GM19025 (cell line): ENCODE data around the gene MEGF9.
"Not testable (repeated sequence)": the region's sequence is repeated elsewhere in the genome, so short reads cannot be mapped to it uniquely, and the experiment has no call there.

ENCODE experiments used
- ATAC-seq: cut with Tn5 transposase; IDR thresholded peaks from one replicate; pipeline ENCODE4 v1.9.1; 2021; ENCODE audit warnings: mild to moderate bottlenecking, low read depth, moderate library complexity; ENCODE audit not compliant: unreplicated experiment

MEGF9 gene

GRCh38 chr9:120635011-120635410 is 79.3 kb downstream of the MEGF9 start:
- ATAC-seq, result no peak

DNA sequence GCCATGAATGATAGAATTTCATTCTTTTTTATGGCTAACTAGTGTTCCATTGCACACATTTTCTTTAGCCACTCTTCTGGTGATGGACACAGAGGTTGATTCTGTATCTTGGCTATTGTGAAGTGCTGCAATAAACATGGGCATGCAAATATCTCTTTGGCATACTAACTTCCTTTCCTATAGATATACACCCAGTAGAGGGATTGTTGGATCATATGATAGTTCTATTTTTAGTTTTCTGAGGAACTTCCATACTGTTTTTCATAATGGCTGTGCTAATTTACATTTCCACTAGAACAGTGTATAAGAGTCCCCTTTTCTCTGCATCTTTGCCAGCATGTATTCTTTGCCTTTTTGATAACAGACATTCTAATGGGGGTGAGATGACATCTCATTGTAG is 83.9 kb downstream of the MEGF9 start:
- ATAC-seq, result no peak

GRCh38 chr9:120628925-120629497 is 85.3 kb downstream of the MEGF9 start:
- ATAC-seq, result not testable (repeated sequence)

DNA sequence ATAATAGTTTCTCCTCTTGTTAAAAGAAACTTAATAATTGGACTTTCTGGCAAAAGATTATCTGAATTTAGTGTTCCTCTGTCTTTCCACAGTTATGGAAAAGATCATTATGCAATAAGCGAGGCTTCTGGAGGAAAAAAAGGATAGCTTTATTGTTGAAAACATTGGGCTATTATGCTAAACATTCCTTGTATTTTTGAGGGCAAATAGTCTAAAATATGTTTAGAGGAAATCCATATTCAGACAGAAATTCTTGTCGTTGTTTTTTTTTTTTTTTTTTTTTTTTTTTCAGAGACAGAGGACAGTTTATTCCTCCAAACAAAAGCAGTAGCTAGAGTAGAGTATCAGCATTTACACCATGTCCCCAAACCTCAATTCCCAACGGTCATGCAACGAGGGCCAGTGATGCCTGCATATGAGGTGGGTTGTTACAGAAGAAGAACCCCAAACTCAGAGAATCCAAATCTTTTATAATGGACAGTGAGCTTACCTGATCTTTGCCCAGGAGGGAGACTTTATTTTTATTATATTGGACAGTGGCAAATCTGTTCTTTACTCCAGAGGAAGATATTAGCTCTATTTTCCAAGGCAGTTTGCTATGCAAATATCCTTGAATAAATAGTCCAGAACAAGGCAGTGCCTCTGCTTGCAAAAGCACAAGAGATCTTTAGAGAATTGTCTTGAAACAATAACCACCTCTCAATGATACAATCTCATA is 85.9 kb downstream of the MEGF9 start:
- no peak for ATAC-seq

DNA sequence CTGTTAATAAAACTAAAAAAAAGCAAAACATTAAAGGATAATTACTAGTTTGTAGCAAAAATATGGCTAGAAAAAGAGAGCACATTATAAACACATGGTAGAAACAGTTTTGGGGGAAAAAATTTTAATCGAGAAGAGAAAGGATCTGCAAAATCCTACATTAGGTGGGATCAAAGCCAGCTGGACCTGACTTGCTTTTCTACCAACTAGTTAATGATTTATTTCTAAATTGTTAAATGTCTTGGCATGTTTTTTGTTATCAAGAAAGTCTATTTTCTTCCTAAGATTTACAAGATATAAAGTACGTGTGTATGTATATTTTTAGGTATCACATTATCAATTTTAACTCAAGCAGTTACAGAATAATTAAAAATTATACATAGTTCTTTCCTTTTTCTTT is 87.2 kb downstream of the MEGF9 start:
- no peak for ATAC-seq

DNA sequence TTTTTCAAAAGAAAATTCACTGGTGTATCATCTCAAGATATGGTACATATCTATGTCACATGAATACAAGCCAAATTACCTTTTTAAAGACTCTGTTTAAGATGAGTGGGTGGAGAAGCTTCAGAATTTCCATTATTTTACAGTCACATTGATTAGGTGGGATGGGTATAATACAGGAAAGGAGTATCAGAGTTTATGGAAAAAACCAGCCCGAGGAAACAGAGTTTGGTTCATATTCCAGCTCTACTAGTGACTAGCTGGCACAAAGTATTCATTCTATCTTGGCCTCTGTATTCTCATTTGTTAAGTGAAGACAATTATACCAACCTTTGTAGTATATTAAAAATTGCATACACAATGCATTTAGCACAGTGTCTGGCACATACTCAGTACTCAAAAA is 87.8 kb downstream of the MEGF9 start:
- no peak for ATAC-seq

DNA sequence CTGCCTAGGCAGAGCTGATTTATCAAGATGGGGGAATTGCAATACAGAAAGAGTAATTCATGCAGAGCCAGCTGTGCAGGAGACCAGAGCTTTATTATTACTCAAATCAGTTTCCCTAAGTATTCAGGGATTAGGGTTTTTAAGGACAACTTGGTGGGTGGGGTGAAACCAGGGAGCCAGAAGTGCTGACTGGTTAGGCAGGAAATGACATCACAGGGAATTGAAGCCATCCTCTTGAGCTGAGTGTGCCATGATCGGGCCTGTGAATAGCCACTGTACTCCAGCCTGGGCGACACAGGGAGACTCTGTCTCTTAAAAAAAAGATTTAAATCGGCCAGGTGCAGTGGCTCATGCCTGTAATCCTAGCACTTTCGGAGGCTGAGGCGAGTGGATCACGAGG is 89.0 kb downstream of the MEGF9 start:
- no peak for ATAC-seq

DNA sequence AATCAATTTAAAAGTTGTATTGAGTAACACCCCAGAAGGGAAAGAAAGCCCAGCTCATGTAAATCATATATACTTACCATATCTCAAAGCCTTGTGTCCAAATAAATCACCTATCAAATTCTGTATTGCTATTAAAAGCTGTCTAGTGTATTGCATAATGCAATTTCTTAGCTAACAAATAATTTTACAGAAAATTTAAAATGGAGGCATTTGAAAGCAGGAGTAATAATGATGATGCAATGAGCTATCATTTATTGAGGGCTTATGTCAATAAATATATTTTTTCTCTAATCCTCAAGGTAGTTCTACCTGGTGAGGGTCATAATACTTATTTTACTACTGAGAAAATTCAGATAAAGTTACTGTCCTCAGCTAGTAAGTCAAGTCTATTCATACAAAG is 91.5 kb downstream of the MEGF9 start:
- no peak for ATAC-seq

- ATAC-seq, result no peak
Observed at GRCh38 chr9:120621941-120622340, 92.3 kb downstream of the MEGF9 start.

- no peak for ATAC-seq
Observed at GRCh38 chr9:120619751-120620655, 94.3 kb downstream of the MEGF9 start.

- ATAC-seq, result no peak
Observed at GRCh38 chr9:120616966-120617935, 97.0 kb downstream of the MEGF9 start.

DNA sequence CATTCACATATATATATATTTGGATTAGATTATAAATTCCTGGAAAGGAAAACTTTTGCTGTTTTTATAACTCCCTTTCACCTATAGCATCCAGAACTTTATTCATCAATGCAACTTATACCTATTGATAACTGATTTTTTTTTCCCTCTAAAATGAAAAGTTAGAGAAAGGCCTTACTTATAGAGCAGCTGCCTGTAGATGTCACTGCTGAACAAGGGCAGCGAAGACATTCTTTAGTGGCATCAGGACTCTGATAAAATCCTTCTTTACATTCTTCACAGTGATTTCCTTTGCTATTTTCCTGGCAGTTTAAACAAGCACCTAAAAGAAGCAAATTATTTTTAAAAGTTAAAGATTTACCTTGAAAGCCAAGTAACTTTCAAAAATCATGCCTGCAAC is 102.1 kb downstream of the MEGF9 start:
- ATAC-seq, result no peak

DNA sequence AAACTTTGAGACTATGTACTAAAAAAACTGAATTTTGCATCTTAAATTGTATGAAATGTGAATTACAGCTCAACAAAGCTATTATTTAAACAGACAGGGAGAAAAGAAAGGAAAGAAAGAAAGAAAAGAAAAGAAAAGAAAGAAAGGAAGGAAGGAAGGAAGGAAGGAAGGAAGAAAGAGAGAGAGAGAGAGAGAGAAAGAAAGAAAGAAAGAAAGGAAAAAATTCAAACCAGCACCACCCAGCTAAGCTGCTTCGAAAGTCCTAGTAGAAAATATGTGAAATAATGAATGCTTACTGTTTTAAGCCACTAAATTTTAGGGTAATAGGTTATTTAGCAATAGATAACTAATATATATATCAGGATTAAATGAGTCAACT is 102.6 kb downstream of the MEGF9 start:
- no peak for ATAC-seq

DNA sequence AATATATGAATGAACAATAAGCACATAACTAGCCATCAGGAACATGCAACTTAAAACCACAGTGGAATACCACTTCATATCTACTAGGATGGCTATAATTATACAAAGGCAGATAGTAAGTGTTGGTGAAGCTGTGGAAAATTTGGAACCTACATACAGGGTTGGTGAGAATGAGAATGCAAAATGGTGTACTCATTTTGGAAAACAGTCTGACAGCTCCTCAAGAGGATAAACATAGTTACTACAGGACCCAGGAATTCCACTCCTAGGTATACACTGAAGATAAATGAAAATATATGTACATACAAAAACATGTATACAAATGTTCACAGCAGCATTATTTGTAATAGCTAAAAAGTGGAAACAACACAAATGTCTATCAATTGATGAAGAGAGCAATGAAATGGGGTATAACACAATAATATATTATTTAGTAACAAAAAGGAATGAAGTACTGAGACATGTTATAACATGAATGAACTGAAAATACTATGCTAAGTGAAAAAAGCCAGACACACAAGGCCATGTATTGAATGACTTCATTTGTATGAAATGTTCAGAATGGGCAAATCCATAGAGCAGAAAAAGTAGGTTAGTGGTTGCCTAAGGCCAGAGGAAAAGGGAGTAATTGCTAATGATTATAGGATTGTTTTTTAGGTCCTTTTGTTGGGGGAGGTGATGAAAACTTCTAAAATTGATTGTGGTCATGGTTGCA is 103.1 kb downstream of the MEGF9 start:
- no peak for ATAC-seq

DNA sequence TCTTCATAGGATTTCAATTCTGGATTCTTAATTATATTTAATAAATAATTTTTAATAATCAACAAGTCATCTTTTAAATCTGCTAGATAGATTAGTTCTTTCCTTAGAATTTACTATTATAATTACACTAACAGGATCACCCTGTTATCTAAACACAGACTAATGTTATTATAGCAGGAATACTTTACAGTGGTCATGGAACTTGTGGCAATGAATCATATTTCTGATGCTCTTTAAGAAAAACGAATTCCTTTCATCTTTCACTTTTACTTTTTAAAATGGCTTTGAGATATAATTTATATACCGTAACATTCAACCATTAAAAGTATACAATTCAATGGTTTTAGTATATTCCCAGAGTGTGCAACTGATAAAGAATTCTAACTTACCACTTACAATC is 104.6 kb downstream of the MEGF9 start:
- no peak for ATAC-seq

DNA sequence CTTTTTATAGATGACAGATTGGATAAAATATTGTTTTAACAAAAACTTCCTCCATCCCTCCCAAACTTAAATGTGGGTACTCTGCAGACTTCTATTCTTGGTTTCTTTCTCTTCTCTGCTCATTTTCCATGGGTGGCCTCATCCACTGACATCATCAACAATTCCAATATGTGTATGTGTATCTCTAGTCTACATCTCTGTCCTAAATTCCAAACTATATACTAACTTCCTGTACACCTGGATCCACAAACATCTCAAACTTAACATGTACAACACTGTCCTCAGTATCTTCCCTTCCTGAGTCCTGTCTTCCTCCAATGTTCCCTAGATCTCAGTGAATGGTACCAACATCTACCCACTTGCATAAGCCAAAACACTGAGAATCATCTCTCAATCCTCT is 105.8 kb downstream of the MEGF9 start:
- ATAC-seq, result no peak

- ATAC-seq, result no peak
Observed at GRCh38 chr9:120603591-120603990, 110.7 kb downstream of the MEGF9 start.

GRCh38 chr9:120603010-120603409 is 111.3 kb downstream of the MEGF9 start:
- no peak for ATAC-seq

GRCh38 chr9:120593955-120594277 is 120.4 kb downstream of the MEGF9 start:
- ATAC-seq, result no peak
